ENCODE results near the gene MAGOH.
"Not testable (repeated sequence)": the region's sequence is repeated elsewhere in the genome, so short reads cannot be mapped to it uniquely, and the experiment has no call there.

Gene MAGOH

DNA sequence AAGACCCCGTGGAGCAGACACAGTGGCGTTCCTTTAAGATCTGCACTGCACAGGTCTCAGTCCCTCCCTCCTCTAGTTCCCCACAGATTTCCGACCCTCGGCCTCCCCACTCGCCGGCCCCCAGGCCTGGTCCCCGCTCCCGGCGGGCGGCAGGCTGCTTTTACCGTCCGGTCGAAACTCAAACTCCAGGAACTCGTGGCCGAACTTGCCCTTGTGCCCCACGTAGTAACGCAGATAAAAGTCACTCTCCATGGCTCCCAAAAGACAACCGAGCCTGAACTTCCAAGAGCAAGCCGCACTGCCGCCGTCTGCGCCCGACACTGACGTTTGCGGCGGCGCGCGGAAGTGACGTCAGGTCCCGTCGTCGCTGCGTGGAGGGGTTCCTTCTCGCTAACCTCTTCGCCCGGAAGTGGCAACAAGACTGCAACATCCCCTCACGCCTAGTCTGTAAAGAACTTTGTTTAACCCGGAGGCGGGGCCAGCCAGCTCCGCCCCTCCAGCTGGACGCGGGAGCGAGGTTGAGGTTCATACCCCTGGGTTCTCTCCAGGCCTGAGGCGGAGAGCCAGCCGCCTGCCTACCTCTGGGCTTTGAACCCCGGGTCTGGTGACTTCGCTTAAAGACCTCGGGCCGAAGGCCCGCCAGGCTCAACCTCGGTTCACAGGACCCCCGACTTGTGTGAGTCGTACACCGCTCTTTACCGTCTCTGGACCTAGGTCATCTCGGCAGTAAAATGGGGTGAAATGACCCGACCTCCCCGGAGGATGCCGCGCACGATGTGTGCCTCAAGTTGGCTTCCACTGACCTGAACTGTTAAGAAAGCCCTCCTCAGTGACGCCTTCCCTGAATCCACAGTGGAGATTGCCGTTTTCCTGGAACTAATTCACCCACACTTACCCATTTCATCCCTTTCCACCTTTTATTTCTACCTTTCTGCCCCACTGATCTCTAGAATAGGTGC, at the start of gene MAGOH:
TSS of gene MAGOH (minus strand) at position 322 of the 959 bp plus-strand sequence. CDS start at position 252, 70 bp downstream.
- peaks cover 24% of the 10 kb centered on the region for H3K36me3 ChIP-seq (ENCODE audit: insufficient read depth, low read length)
- H3K27me3 ChIP-seq (ENCODE audit: insufficient read depth, low read length) = no peaks in the 10 kb centered on the region
- H3K4me1 ChIP-seq (ENCODE audit: insufficient read depth, low read length) = peaks cover 12% of the 10 kb centered on the region
- peak within 1 kb of the TSS; percentile 37 for H2AFZ ChIP-seq (ENCODE audit: low read depth, low read length)
- peak within 1 kb of the TSS; percentile 94 for H3K4me3 ChIP-seq (ENCODE audit: low read length)
- no peaks in the 10 kb centered on the region for H3K9me3 ChIP-seq (ENCODE audit: low read length)

DNA sequence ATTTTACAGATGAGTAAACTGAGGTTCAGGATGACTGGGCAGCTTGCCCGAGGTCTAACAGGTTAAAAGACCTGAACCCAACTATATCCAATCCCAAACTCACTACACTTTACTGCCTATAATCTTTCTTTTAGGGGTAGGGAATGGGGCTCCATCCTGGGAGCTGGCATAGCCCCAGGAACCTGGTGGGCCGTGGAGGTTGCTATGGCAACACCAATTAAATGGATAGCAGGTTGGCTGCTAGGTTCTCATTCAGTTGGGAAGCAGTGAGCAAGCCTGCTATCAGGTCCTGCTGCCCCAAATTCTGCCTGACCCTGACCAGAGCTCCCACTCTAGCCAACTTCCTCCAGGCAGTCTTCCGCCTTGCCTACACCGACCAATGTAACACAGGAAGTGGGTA, 48.6 kb upstream of the MAGOH start:
- peaks cover 7% of the 10 kb centered on the region for H3K36me3 ChIP-seq (ENCODE audit: insufficient read depth, low read length)
- no peak overlapping the region for H2AFZ ChIP-seq (ENCODE audit: low read depth, low read length)
- no peaks in the 10 kb centered on the region for H3K9me3 ChIP-seq (ENCODE audit: low read length)
- H3K4me3 ChIP-seq (ENCODE audit: low read length) = no peak overlapping the region
- peaks cover 23% of the 10 kb centered on the region for H3K4me1 ChIP-seq (ENCODE audit: insufficient read depth, low read length)
- no peaks in the 10 kb centered on the region for H3K27me3 ChIP-seq (ENCODE audit: insufficient read depth, low read length)

DNA sequence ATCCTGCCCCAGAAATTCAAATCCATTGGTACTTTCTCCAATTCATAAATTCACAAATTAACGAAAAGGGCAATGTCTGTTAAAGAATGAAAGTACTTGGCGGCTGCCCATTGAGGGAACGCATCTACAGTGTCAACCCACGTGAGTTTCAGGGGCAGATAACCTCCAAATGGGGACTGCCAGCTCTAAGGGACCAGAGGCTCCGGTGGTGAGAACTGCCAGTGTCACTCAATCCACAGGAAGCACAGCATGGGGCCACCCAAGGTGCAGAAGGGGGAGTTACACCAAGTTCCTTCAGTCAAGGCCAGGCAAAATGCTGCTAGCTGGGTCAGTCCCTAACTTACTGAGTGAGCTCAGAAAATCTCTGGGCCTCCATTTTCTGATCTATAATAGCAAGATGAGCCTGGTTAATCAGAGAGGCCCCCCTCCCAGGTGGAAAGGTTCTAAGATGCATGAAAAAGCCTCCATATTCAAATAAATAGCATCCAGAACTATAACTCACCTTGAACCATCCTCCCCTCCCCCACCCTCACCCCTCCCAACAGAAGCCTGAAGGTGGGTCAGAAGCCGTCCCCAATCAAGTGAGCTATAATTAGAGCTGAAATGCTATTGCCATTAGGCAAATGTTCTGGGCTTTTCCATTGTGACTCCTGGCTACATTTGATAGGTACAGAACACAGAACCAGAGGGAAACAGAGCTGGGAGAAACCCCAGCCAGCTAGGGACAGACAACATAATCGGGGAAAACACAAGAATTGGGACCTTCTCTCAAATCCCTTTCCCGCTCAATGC, 47.8 kb upstream of the MAGOH start:
- Histone ChIP-seq H3K36me3 (ENCODE audit: insufficient read depth, low read length) (peaks cover 7% of the 10 kb centered on the region), H3K27me3 (ENCODE audit: insufficient read depth, low read length) (no peaks in the 10 kb centered on the region), H3K4me1 (ENCODE audit: insufficient read depth, low read length) (peaks cover 23% of the 10 kb centered on the region)

DNA sequence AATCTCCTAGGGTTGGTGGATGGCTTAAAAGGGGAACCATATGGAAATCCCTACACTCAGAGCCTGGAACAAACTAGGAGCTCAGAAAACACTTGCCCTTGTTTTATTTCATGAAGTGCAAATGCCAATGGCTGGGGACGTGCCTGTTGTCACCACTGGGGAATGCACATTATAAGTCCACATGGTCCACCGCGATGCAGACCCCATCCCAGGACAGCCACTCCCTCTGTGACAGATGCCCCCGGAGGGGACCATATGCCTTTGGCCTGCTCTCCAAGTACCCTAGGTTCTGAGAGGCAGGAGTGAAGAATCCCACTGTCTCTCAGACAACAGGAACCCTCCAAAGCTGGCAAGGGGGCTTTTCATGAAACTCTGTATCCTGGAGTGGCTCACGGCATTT, 47.2 kb upstream of the MAGOH start:
- Histone ChIP-seq H3K27me3 (ENCODE audit: insufficient read depth, low read length) (no peaks in the 10 kb centered on the region), H3K4me3 (ENCODE audit: low read length) (no peak overlapping the region), H3K9me3 (ENCODE audit: low read length) (no peaks in the 10 kb centered on the region), H3K4me1 (ENCODE audit: insufficient read depth, low read length) (peaks cover 23% of the 10 kb centered on the region), H3K36me3 (ENCODE audit: insufficient read depth, low read length) (peaks cover 7% of the 10 kb centered on the region), H2AFZ (ENCODE audit: low read depth, low read length) (no peak overlapping the region)

More for the DNA sequence above, 47.8 kb upstream of the MAGOH start:
- H2AFZ ChIP-seq (ENCODE audit: low read depth, low read length) = no peak overlapping the region
- no peak overlapping the region for H3K4me3 ChIP-seq (ENCODE audit: low read length)
- H3K9me3 ChIP-seq (ENCODE audit: low read length) = no peaks in the 10 kb centered on the region

DNA sequence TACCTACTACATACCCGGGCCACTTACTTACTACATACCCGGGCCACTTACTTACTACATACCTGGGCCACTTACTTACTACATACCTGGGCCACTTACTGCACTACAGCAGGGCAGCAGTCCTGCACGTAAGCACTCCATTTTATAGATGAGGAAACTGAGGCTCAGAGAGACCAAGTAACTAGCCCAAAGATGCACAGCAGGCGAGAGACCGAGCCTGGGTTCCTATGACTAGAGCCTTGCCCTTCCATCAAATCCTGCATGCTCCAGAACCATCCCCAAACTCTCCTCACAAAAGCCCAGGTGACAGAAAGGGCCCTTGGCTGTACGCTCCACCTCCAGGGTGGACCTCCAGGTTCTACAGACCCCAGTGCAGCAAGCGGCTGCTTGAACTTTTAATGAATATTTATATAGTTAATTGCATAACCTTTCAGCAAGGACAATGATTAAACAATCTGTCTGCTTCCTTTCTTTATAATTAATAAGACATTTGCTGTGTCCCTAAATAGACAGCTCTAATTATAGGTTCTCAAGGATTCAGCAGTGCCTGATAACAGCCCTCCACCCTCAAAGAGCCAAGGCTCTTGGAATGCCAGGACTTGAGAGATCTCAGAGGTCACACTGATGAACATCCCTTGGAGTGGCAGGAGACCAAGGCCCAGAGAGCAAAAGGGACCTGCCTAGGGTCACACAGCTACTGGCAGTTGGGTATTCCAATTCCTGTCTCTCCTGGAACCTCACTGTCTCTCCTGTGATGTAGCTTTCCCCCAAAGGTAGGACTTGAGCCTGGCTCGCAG, 46.1 kb upstream of the MAGOH start:
- Histone ChIP-seq H3K27me3 (ENCODE audit: insufficient read depth, low read length) (no peaks in the 10 kb centered on the region), H2AFZ (ENCODE audit: low read depth, low read length) (no peak overlapping the region), H3K36me3 (ENCODE audit: insufficient read depth, low read length) (peaks cover 7% of the 10 kb centered on the region), H3K9me3 (ENCODE audit: low read length) (no peaks in the 10 kb centered on the region), H3K4me3 (ENCODE audit: low read length) (no peak overlapping the region), H3K4me1 (ENCODE audit: insufficient read depth, low read length) (peaks cover 23% of the 10 kb centered on the region)

DNA sequence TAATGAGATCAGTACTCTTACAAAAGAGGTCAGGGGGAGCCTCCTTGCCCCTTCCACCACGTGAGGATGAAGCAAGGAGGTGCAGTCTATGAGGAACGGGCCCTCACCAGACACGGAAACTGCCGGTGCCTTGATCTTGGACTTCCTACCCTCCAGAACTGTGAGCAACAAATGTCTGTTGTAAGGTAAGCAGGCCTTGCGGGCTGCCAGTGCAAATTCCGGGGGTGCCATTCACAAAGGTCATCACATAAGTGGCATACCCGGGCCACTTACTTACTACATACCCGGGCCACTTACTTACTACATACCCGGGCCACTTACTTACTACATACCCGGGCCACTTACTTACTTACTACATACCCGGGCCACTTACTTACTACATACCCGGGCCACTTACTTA, 44.8 kb upstream of the MAGOH start:
- not testable (repeated sequence) for H3K36me3 ChIP-seq (ENCODE audit: insufficient read depth, low read length); H3K9me3 ChIP-seq (ENCODE audit: low read length); H3K4me3 ChIP-seq (ENCODE audit: low read length); H2AFZ ChIP-seq (ENCODE audit: low read depth, low read length); H3K27me3 ChIP-seq (ENCODE audit: insufficient read depth, low read length)
- H3K4me1 ChIP-seq (ENCODE audit: insufficient read depth, low read length) = peaks cover 11% of the 10 kb centered on the region

DNA sequence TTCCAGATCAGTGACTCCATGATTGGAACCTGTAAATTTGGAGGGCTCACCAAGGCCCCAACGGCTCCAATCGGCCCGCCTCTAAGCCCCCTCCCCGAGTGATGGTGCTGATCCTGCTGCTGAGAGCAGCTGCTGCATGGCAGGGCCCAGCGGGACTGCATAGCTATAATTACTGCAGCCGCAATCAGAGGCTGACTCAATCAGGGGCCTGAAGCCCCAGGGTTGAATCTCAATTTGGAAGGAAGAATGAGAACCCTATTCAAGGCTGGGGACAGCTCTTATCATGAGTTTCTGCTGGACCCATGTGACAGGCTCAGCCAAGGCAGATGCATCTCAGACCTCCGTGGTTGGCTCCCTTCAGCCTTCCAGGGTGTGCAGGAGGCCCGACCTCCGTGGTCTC, 42.8 kb upstream of the MAGOH start:
- Histone ChIP-seq H3K36me3 (ENCODE audit: insufficient read depth, low read length) (peaks cover 17% of the 10 kb centered on the region), H3K27me3 (ENCODE audit: insufficient read depth, low read length) (no peaks in the 10 kb centered on the region), H3K4me3 (ENCODE audit: low read length) (no peak overlapping the region), H2AFZ (ENCODE audit: low read depth, low read length) (no peak overlapping the region), H3K9me3 (ENCODE audit: low read length) (no peaks in the 10 kb centered on the region), H3K4me1 (ENCODE audit: insufficient read depth, low read length) (no peaks in the 10 kb centered on the region)

DNA sequence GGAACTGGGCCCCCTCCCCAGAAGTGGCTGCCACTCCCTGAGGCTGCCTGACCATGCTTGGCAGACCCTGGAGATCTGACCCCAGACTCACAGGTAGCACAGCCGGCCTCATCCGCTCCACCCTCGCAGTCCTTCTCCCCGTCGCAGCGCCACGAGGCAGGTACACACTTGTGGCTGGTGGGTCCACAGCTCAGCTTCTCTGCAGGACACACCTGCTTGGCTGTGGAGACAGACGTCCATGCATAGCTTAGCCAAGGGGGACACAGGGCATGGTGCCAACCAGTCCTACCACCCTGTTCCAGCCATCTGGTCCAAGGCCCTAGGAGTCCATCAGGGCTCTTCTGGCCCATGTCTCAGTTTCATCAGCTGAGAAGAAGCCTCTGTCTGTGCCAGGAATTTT, 42.2 kb upstream of the MAGOH start:
- Histone ChIP-seq H2AFZ (ENCODE audit: low read depth, low read length) (no peak overlapping the region), H3K9me3 (ENCODE audit: low read length) (no peaks in the 10 kb centered on the region), H3K4me3 (ENCODE audit: low read length) (no peak overlapping the region), H3K36me3 (ENCODE audit: insufficient read depth, low read length) (peaks cover 18% of the 10 kb centered on the region), H3K27me3 (ENCODE audit: insufficient read depth, low read length) (no peaks in the 10 kb centered on the region), H3K4me1 (ENCODE audit: insufficient read depth, low read length) (no peaks in the 10 kb centered on the region)

DNA sequence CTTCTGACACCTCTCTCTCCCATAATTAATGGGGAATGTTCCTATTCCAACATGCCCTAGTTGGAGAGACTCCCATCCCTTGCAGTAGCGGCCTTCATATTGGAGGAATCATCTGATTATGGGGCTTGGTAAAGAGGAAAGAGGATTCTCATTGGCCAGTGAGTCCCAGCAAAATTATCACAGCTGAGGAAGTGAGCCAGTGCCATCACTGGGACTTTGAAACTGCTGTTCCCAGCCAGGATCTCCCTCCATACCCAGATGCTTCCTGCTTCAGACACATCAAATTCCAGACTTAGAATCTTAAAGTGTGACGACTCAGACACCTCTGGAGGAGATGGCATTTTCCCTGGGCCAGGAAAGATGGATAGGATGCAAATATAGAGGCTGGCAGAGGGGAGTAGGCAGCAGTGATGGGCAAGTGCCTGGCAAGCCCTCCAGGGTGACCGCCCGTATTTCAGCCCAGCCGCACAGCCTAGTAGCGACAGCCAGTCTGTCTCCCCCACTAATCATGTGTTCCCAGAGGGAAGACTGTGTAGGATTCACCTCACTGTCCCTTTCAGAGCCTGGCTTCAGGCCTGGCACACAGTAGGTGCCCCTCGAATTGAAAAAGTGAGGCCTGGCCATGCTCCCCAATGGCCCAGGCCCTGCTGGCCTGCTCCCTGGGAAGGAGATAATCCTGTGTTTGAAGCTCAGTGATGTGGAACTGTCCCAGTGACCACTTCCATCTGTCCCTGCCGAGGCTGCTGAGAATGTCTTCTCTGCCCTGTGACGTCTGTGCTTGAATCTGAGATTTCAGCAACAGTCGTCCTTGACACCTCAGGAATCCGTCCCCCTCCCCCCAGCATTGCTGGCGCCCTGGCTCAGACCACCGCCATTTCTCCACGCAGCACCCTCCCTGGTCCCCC, 41.2 kb upstream of the MAGOH start:
- Histone ChIP-seq H3K27me3 (ENCODE audit: insufficient read depth, low read length) (no peaks in the 10 kb centered on the region), H3K36me3 (ENCODE audit: insufficient read depth, low read length) (peaks cover 19% of the 10 kb centered on the region), H2AFZ (ENCODE audit: low read depth, low read length) (no peak overlapping the region), H3K9me3 (ENCODE audit: low read length) (no peaks in the 10 kb centered on the region), H3K4me1 (ENCODE audit: insufficient read depth, low read length) (no peaks in the 10 kb centered on the region), H3K4me3 (ENCODE audit: low read length) (no peak overlapping the region)

DNA sequence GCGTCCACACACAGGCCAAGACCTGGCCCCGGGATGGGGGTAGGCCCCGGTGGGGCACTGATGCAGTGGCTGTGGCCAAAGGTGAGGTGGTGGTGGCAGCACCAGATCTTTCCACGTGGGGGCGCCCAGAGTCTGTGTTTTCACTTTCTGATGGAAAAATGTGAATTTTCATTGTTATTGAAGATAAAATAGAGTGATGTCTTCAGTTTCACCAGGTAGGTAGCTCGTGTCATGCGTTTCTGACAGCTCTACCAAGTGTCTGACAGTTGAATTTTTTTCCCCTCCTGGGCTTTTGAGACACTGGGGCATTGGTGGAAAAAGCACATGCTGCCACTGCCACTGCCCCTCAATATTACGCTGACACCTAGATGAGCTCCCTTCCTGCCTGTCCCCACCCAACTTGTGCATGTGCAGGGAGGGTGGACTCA, 40.0 kb upstream of the MAGOH start:
- Histone ChIP-seq H2AFZ (ENCODE audit: low read depth, low read length) (no peak overlapping the region), H3K9me3 (ENCODE audit: low read length) (no peaks in the 10 kb centered on the region), H3K4me3 (ENCODE audit: low read length) (no peak overlapping the region), H3K4me1 (ENCODE audit: insufficient read depth, low read length) (no peaks in the 10 kb centered on the region), H3K36me3 (ENCODE audit: insufficient read depth, low read length) (peaks cover 25% of the 10 kb centered on the region), H3K27me3 (ENCODE audit: insufficient read depth, low read length) (no peaks in the 10 kb centered on the region)

DNA sequence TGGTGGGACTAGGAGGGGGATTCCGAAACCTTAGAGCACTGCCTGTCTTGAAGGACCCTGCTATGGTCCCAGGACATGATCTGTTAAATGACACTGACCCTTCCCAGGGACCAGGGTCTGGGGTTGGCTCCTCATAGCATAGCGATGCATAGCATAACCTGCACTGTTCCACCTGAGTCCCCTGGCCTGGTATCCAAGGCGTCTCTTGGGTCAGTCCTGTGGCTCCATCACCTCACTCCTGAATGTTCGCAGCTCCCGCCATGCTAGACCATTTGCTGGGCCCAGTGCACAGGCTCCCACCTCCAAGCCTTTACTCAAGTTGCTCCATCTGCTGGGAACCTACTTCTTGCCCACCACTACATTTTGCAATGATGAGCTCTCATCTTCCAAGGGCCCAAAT, 39.0 kb upstream of the MAGOH start:
- no peak overlapping the region for H2AFZ ChIP-seq (ENCODE audit: low read depth, low read length)
- no peaks in the 10 kb centered on the region for H3K27me3 ChIP-seq (ENCODE audit: insufficient read depth, low read length)
- H3K36me3 ChIP-seq (ENCODE audit: insufficient read depth, low read length) = peaks cover 25% of the 10 kb centered on the region
- H3K4me3 ChIP-seq (ENCODE audit: low read length) = no peak overlapping the region
- no peaks in the 10 kb centered on the region for H3K4me1 ChIP-seq (ENCODE audit: insufficient read depth, low read length)
- no peaks in the 10 kb centered on the region for H3K9me3 ChIP-seq (ENCODE audit: low read length)

DNA sequence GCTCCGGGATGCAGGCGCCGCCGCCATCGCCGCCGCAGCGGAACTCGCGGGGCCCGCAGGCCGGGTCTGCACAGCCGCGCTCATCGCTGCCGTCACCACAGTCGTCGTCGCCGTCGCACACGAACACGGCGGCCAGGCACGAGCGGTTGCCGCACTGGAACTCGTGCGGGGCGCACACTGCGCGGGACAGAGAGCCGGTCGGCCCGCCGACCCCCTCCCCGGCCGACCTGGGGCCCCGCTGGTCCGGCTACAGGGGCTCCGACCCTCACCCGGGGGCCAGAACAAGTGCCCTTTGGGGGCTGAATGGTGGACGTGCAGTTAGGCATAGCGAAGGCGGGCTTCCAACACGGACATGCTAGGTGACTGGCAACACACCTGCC, 38.6 kb upstream of the MAGOH start:
- H3K4me3 ChIP-seq (ENCODE audit: low read length) = no peak overlapping the region
- H3K27me3 ChIP-seq (ENCODE audit: insufficient read depth, low read length) = no peaks in the 10 kb centered on the region
- no peak overlapping the region for H2AFZ ChIP-seq (ENCODE audit: low read depth, low read length)
- no peaks in the 10 kb centered on the region for H3K9me3 ChIP-seq (ENCODE audit: low read length)
- H3K4me1 ChIP-seq (ENCODE audit: insufficient read depth, low read length) = no peaks in the 10 kb centered on the region
- H3K36me3 ChIP-seq (ENCODE audit: insufficient read depth, low read length) = peaks cover 25% of the 10 kb centered on the region
